ENCODE data around the gene RNF217. TPM values are rescaled to one million over a fixed set of nuclear protein-coding genes. Genes with fewer than 3 reads are reported as not detected.

Gene RNF217
- total and polyA plus RNA-seq, 7 donors, result 2.3 to 22.5 (median 11.5) TPM

DNA sequence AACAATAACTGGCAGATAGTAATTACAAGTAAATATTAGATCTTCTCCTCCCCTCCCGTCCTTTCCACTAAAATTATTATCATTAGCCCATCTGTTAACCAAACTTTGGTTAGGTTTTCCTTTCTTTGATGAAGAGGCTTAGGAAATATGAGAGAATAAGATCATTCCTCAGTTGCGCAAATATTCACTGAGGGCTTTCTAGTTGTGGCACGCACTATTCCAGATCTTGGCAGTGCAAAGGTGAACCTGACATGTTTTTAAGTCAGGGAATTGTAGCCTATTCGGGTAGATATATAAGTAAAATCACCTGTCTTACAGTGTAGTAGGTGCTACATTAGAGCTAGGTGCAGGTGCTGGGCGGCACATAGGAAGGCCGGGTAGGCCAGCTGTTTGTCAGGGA, 31.1 kb downstream of the RNF217 start:
- H3K4me1 ChIP-seq, result peaks cover 56% of the 10 kb centered on the region
- WGBS, 3 donors, result 89 to 96% (median 91%) methylated on average over 6 of the region's 6 CpGs
- ATAC-seq (no peak), DNase-seq (no peak)
- H3K4me3 ChIP-seq, result no peak overlapping the region
- H3K27ac ChIP-seq, result peak overlapping the region; percentile 78
- no peaks in the 10 kb centered on the region for H3K27me3 ChIP-seq (ENCODE audit: insufficient read depth in 3 of 3, low read length in 2 of 3)
- H3K36me3 ChIP-seq (ENCODE audit: insufficient read depth in 1 of 2, low read depth in 1 of 2), result no peaks in the 10 kb centered on the region
- no peaks in the 10 kb centered on the region for H3K9me3 ChIP-seq
- TF ChIP-seq, protein P1, sequence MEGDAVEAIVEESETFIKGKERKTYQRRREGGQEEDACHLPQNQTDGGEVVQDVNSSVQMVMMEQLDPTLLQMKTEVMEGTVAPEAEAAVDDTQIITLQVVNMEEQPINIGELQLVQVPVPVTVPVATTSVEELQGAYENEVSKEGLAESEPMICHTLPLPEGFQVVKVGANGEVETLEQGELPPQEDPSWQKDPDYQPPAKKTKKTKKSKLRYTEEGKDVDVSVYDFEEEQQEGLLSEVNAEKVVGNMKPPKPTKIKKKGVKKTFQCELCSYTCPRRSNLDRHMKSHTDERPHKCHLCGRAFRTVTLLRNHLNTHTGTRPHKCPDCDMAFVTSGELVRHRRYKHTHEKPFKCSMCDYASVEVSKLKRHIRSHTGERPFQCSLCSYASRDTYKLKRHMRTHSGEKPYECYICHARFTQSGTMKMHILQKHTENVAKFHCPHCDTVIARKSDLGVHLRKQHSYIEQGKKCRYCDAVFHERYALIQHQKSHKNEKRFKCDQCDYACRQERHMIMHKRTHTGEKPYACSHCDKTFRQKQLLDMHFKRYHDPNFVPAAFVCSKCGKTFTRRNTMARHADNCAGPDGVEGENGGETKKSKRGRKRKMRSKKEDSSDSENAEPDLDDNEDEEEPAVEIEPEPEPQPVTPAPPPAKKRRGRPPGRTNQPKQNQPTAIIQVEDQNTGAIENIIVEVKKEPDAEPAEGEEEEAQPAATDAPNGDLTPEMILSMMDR (IDR thresholded peaks at IDR 0.05), result no peak
- intact Hi-C loops (cut with DNase I), result no loop called here

DNA sequence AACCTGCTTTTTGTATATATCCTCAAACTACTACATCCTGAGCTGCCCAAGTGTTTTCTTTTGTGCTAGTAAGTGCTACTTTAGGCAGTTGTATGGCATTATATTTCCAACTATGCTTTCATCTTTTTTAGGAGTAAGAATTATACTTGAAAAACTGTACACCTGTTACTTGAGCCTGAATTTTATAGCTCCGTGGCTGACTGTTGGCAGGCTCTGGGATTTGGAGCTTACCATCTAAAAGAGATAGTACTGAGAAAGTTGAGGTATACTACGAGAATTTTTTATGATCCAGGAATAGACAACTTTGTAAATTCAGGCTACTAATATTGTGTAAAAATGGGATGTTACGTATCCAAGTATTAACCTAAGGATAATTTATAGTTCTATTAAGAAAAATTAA, 32.4 kb downstream of the RNF217 start:
- DNase-seq (no peak), ATAC-seq (peak; percentile 49 to 78 (median 58))
- Histone ChIP-seq H3K27me3 (ENCODE audit: insufficient read depth in 3 of 3, low read length in 2 of 3) (no peaks in the 10 kb centered on the region), H3K4me1 (peaks cover 66% of the 10 kb centered on the region), H3K36me3 (ENCODE audit: insufficient read depth in 1 of 2, low read depth in 1 of 2) (no peaks in the 10 kb centered on the region), H3K4me3 (peak overlapping the region; percentile 39), H3K9me3 (no peaks in the 10 kb centered on the region), H3K27ac (peak overlapping the region; percentile 78)
- intact Hi-C loops (cut with DNase I), result loop anchor here in 1 of 2 donors (5.0 kb wide), 1 partner anchor 32 kb away; the partner anchor contains the start of gene RNF217
- TF ChIP-seq, protein P1 (IDR thresholded peaks at IDR 0.05), result no peak
- WGBS, 3 donors, result 36 to 50% (median 46%) methylated on average over 3 of the region's 3 CpGs

- ATAC-seq (no peak), DNase-seq (no peak)
- Histone ChIP-seq H3K27ac (peak overlapping the region; percentile 78), H3K9me3 (no peaks in the 10 kb centered on the region), H3K4me3 (peak overlapping the region; percentile 39), H3K36me3 (ENCODE audit: insufficient read depth in 1 of 2, low read depth in 1 of 2) (no peaks in the 10 kb centered on the region), H3K4me1 (peaks cover 71% of the 10 kb centered on the region), H3K27me3 (ENCODE audit: insufficient read depth in 3 of 3, low read length in 2 of 3) (no peaks in the 10 kb centered on the region)
- TF ChIP-seq, protein P1 (IDR thresholded peaks at IDR 0.05), result no peak
- intact Hi-C loops (cut with DNase I), result loop anchor here in 1 of 2 donors (5.0 kb wide), 1 partner anchor 33 kb away; the partner anchor contains the start of gene RNF217
Observed at GRCh38 chr6:124995131-124995530, 32.9 kb downstream of the RNF217 start.

- peaks cover 76% of the 10 kb centered on the region for H3K4me1 ChIP-seq
- H3K27ac ChIP-seq, result peak overlapping the region; percentile 78
- intact Hi-C loops (cut with DNase I), result loop anchor here in 1 of 2 donors (5.0 kb wide), 1 partner anchor 33 kb away; the partner anchor contains the start of gene RNF217
- WGBS, 3 donors, result 55 to 86% (median 62%) methylated on average over 8 of the region's 8 CpGs
- no peak for DNase-seq
- no peaks in the 10 kb centered on the region for H3K27me3 ChIP-seq (ENCODE audit: insufficient read depth in 3 of 3, low read length in 2 of 3)
- no peak overlapping the region for H3K4me3 ChIP-seq
- no peaks in the 10 kb centered on the region for H3K36me3 ChIP-seq (ENCODE audit: insufficient read depth in 1 of 2, low read depth in 1 of 2)
- peak in 3 of 4 donors; percentile 33 to 50 (median 36) for ATAC-seq
- no peaks in the 10 kb centered on the region for H3K9me3 ChIP-seq
- TF ChIP-seq, protein P1 (IDR thresholded peaks at IDR 0.05), result no peak
Observed at GRCh38 chr6:124995645-124996325, 33.5 kb downstream of the RNF217 start.
